GM10248 (cell line): ENCODE results near the gene HRH1.

Experiments used
- CTCF ChIA-PET: fragments of 300-600 bp; sonication (Branson Sonifier 250); formaldehyde crosslinking; extraction: SDS; loops from one replicate; lab custom pipeline; 2021; ENCODE audit warnings: antibody characterized with exemption; lab: Yijun Ruan, JAX
- POLR2A ChIA-PET: fragments of 350-650 bp; sonication (Branson Sonifier 250); formaldehyde crosslinking; extraction: SDS; loops from one replicate; lab custom pipeline; 2020; ENCODE audit warnings: antibody characterized with exemption; lab: Yijun Ruan, JAX
- DNase-seq: peaks from one replicate; pipeline ENCODE4 v3.0.0; 2012; ENCODE audit errors: extremely low spot score
- TF ChIP-seq, protein P1 (sequence below): IDR thresholded peaks from 2 replicates; pipeline ENCODE4 v1.5.1; 2012; ENCODE audit warnings: mild to moderate bottlenecking, low read depth; ENCODE audit errors: extremely low read depth, missing control alignments, control extremely low read depth

The HRH1 gene

DNA sequence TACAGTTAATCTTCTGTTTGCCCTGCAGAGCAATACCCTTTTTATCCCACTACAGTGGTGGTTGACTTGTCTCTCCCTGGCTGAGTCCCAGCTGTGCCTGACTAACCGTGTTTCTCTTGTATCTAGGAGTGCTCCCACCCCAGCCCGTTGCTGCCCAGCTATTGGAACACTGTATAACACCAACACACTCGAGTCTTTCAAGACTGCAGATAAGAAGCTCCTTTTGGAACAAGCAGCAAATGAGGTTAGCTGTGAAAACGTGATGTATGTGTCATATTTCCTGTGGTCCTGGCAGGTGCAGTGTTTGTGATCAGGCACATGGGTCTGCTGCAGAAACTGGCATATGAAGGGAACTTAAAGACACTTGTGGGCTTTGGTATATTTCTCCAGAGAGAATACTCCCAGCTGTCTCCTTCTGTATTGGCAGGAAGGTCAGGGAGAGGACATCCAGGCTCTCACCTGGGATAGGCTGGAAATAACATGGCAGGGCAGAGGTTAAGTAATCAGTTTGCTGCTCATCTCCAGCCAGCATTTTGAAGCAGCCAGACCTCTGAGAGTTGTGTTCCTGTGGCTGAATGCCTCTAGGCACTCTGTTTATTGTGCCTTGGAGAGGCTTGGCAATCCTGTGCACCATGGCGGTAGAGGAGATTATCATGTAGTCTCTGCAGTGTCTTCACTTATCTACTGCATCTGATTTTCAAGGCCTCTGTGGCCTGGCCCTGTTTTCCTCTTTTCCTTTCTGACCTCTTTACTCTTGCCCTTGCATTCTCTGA is 152.7 kb downstream of the HRH1 start:
- POLR2A ChIA-PET: no interaction called here
- TF ChIP-seq, protein P1, sequence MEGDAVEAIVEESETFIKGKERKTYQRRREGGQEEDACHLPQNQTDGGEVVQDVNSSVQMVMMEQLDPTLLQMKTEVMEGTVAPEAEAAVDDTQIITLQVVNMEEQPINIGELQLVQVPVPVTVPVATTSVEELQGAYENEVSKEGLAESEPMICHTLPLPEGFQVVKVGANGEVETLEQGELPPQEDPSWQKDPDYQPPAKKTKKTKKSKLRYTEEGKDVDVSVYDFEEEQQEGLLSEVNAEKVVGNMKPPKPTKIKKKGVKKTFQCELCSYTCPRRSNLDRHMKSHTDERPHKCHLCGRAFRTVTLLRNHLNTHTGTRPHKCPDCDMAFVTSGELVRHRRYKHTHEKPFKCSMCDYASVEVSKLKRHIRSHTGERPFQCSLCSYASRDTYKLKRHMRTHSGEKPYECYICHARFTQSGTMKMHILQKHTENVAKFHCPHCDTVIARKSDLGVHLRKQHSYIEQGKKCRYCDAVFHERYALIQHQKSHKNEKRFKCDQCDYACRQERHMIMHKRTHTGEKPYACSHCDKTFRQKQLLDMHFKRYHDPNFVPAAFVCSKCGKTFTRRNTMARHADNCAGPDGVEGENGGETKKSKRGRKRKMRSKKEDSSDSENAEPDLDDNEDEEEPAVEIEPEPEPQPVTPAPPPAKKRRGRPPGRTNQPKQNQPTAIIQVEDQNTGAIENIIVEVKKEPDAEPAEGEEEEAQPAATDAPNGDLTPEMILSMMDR: no peak
- CTCF ChIA-PET: interaction anchor here (1.0 to 3.6 kb wide), 5 partner anchors 8 to 28 kb away, joined by 3 to 15 read pairs (median 7); no protein-coding TSS in a partner anchor
- no peak for DNase-seq

DNA sequence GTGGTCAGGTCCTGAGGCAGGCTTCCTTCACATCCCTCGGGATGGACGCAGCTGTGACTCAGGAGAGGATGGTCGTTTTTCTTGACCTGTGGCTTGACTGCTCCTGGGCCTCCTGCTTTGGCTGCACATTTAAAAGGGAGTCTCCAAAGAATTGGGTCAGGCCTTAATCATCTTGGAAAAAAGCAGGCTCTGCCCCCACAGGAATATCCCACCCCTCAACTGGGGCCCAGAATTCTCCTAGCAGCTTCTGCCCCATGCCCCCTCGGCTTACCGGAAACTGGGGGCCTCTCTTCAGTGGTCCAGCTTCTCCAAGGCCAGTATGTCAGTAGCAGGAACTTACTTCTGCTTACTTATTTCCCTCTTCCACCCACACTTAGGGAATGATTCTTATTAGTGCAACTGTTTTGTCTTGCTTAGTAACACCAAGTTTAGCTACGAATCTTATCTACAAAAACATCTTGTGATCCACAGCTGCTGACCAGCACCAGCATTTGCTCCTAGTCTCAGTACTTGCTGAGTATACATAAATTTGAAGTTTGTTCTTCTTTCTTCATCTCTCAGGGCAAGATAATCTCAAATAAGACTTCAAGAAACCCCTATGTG is 153.6 kb downstream of the HRH1 start:
- CTCF ChIA-PET: interaction anchor here (0.8 to 3.6 kb wide), 3 partner anchors 9 to 27 kb away, joined by 3 to 15 read pairs (median 4); no protein-coding TSS in a partner anchor
- TF ChIP-seq, protein P1: no peak
- no peak for DNase-seq
- POLR2A ChIA-PET: no interaction called here

DNA sequence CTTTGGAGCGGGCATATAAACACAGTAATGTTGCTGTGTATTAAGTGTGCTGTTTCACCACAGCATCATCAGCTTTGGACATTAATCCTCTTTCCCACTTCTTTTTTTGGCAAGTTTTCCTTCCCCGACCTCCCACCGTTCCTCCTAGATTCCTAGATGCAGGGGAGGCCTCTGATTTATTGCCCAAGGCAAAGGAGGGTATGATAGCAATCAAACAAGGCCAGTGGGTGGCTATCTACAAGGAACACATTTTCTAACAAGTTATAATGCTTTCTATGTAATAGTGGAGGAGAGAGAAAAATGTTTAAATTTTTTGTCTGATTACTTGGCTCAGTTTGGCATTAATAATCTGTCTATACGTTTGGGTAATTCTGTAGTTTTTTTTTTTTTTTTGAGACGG is 156.0 kb downstream of the HRH1 start:
- CTCF ChIA-PET: interaction anchor here (1.8 kb wide), 1 partner anchor 13 kb away, joined by 5 read pairs; no protein-coding TSS in a partner anchor

DNA sequence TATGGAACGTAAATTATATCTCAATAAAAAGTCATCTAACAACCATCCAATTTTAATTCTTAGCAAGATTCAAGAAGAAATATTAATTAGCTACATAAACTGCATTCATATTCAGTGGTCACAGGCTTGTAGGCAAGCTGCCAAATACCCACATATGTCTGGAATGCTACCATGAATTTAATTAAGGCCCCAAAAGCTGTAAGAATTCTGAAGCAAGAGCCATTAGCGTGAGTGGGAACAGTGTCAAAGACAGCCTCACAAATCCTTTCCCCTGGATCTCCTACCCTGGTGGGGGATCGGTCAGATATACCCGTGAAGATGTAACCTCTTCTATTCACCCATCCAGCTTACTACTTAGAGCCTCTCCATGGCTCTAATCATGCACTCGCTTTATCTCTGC is 157.9 kb downstream of the HRH1 start:
- ChIA-PET CTCF (interaction anchor here (0.8 to 1.6 kb wide), 4 partner anchors 11 to 27 kb away, joined by 3 to 7 read pairs (median 4); no protein-coding TSS in a partner anchor), POLR2A (no interaction called here)
- TF ChIP-seq, protein P1: no peak
- DNase-seq: no peak

More for the DNA sequence above, 156.0 kb downstream of the HRH1 start:
- TF ChIP-seq, protein P1: no peak
- POLR2A ChIA-PET: no interaction called here
- DNase-seq: no peak
